ENCODE data around the gene USP11.

The USP11 gene

DNA sequence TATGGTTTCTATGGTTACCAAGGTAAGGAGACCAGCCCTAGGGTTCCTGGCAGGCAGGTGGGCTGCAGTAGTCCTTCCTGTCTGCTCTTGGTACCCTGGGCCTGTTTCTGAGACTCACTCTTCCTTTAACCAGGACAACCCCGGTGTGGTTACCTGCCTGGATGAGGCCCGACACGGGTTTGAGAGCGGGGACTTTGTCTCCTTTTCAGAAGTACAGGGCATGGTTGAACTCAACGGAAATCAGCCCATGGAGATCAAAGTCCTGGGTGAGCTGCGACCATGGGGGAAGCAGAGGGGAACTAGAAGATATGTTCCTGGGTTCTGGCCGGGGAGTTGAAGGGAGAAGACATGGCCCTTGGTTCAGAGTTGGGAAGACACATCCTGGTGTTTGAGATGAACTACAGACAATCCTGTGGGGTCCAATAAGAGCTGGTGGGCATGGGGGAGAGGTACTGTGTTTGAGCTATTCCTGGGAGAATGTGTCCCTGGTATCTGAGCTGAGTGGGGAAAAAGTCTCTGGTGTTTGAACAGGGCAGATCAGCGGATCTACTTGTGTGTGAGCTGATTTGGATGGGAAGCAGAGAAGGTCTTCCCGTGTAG is 31.4 kb upstream of the USP11 start:
- CTCF ChIA-PET = no interaction called here
- POLR2A ChIA-PET = interaction anchor here (0.7 to 0.8 kb wide), 2 partner anchors 14 to 16 kb away, joined by 3 read pairs; no protein-coding TSS in a partner anchor
- TF ChIP-seq ZNF384 (IDR thresholded peaks at IDR 0.05) (no peak), FOXA1 (IDR thresholded peaks at IDR 0.05) (no peak), CTBP1 (IDR thresholded peaks at IDR 0.05; ENCODE audit: borderline replicate concordance) (no peak), FOXK2 (IDR thresholded peaks at IDR 0.05) (no peak)
- DNase-seq (ENCODE audit: extremely low spot score) = no peak

DNA sequence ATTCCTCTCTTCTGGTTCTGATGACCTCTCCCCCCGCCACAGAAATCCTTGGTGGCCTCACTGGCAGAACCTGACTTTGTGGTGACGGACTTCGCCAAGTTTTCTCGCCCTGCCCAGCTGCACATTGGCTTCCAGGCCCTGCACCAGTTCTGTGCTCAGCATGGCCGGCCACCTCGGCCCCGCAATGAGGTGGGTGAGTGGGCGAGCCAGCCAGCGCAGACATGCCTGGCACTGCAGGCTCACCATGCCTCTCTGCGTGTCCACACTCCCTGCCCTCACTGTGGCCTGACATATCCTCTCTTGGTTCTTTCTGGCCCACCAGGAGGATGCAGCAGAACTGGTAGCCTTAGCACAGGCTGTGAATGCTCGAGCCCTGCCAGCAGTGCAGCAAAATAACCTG is 30.5 kb upstream of the USP11 start:
- DNase-seq (ENCODE audit: extremely low spot score) = no peak
- no peak for TF ChIP-seq ZNF384 (IDR thresholded peaks at IDR 0.05)
- POLR2A ChIA-PET = interaction anchor here (0.7 kb wide), 1 partner anchor 16 kb away, joined by 3 read pairs; no protein-coding TSS in a partner anchor
- CTCF ChIA-PET = no interaction called here

DNA sequence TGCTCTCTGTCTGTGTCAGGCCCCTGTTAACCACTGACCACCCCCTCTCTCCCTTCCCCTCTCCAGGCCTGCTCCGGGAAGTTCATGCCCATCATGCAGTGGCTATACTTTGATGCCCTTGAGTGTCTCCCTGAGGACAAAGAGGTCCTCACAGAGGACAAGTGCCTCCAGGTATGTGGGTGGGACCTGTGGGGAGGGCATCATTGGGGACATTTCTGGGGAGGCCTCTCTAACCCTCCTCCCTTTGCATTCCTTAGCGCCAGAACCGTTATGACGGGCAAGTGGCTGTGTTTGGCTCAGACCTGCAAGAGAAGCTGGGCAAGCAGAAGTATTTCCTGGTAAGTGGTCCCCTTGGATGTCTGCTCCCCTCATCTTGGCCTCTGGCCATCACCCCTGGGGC is 29.9 kb upstream of the USP11 start:
- CTCF ChIA-PET = no interaction called here
- POLR2A ChIA-PET = interaction anchor here (1.1 kb wide), 1 partner anchor 15 kb away, joined by 3 read pairs; no protein-coding TSS in a partner anchor
- TF ChIP-seq FOXK2 (IDR thresholded peaks at IDR 0.05) (no peak), FOXM1 (IDR thresholded peaks at IDR 0.05; ENCODE audit: borderline replicate concordance) (no peak), SP1 (IDR thresholded peaks at IDR 0.05) (no peak), SUZ12 (IDR thresholded peaks at IDR 0.05) (no peak), TARDBP (IDR thresholded peaks at IDR 0.05) (no peak), ELF4 (IDR thresholded peaks at IDR 0.05) (no peak), BHLHE40 (IDR thresholded peaks at IDR 0.05; ENCODE audit: borderline replicate concordance) (no peak), L3MBTL2 (conservative IDR thresholded peaks at IDR 0.05) (no peak), LEF1 (IDR thresholded peaks at IDR 0.05; ENCODE audit: borderline replicate concordance) (no peak), ZNF384 (IDR thresholded peaks at IDR 0.05) (no peak), CTBP1 (IDR thresholded peaks at IDR 0.05; ENCODE audit: borderline replicate concordance) (no peak), NFRKB (IDR thresholded peaks at IDR 0.05) (no peak)
- TF ChIP-seq, protein P1, sequence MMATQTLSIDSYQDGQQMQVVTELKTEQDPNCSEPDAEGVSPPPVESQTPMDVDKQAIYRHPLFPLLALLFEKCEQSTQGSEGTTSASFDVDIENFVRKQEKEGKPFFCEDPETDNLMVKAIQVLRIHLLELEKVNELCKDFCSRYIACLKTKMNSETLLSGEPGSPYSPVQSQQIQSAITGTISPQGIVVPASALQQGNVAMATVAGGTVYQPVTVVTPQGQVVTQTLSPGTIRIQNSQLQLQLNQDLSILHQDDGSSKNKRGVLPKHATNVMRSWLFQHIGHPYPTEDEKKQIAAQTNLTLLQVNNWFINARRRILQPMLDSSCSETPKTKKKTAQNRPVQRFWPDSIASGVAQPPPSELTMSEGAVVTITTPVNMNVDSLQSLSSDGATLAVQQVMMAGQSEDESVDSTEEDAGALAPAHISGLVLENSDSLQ (IDR thresholded peaks at IDR 0.05) = no peak
- DNase-seq (ENCODE audit: extremely low spot score) = no peak

DNA sequence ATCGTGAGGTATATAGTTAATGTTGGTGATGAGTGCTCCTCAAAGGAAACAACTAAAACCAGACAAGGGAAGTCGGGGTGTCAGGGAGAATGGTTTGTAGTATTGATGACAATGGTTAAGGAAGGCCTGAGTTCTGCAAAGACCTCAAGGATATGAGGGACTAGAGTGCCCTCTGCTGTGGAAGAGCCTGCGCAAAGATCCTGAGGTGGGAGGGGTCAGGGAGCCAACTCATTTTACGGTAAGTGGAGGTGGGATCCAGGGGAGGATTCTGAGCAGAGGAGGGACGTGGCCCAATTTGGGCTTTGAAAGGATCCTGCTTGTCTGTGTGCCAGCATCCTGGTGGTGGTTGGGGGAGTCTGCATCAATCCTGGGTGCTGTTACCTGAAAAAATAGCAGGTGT is 27.8 kb upstream of the USP11 start:
- no peak for DNase-seq (ENCODE audit: extremely low spot score)
- CTCF ChIA-PET = interaction anchor here (0.6 kb wide), 1 partner anchor 179 kb away, joined by 3 read pairs; no protein-coding TSS in a partner anchor
- POLR2A ChIA-PET = interaction anchor here (2.7 kb wide), 1 partner anchor 13 kb away, joined by 8 read pairs; no protein-coding TSS in a partner anchor
- TF ChIP-seq ZNF384 (IDR thresholded peaks at IDR 0.05) (no peak), TARDBP (IDR thresholded peaks at IDR 0.05) (no peak), CTBP1 (IDR thresholded peaks at IDR 0.05; ENCODE audit: borderline replicate concordance) (no peak), ELF4 (IDR thresholded peaks at IDR 0.05) (no peak), SP1 (IDR thresholded peaks at IDR 0.05) (no peak), FOXM1 (IDR thresholded peaks at IDR 0.05; ENCODE audit: borderline replicate concordance) (no peak), NFRKB (IDR thresholded peaks at IDR 0.05) (no peak), LEF1 (IDR thresholded peaks at IDR 0.05; ENCODE audit: borderline replicate concordance) (no peak), ARNT (IDR thresholded peaks at IDR 0.05) (no peak), FOXA1 (IDR thresholded peaks at IDR 0.05) (no peak), HDGF (IDR thresholded peaks at IDR 0.05; ENCODE audit: borderline replicate concordance) (no peak), SUZ12 (IDR thresholded peaks at IDR 0.05) (no peak), BHLHE40 (IDR thresholded peaks at IDR 0.05; ENCODE audit: borderline replicate concordance) (no peak), L3MBTL2 (conservative IDR thresholded peaks at IDR 0.05) (no peak), FOXK2 (IDR thresholded peaks at IDR 0.05) (no peak)
- TF ChIP-seq, protein P1 (IDR thresholded peaks at IDR 0.05) = no peak

DNA sequence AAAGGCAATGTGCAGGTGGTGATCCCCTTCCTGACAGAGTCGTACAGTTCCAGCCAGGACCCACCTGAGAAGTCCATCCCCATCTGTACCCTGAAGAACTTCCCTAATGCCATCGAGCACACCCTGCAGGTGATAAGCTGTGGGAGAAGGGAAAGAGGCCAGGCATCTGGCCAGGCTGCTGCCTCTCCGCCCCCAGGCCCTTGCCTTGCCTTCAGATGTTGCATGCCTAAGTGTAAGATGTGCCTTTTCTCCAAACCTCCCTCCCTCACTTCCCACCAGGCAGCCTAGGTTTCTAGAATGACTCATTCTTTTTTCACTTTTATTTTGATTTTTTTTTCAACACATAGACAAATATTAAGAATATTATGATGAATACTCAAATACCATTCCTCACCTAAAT is 26.5 kb upstream of the USP11 start:
- ChIA-PET CTCF (no interaction called here), POLR2A (interaction anchor here (0.6 to 2.7 kb wide), 3 partner anchors 10 to 27 kb away, joined by 3 to 8 read pairs (median 4); partner anchors contain the start of gene USP11)
- no peak for DNase-seq (ENCODE audit: extremely low spot score)
- TF ChIP-seq LEF1 (IDR thresholded peaks at IDR 0.05; ENCODE audit: borderline replicate concordance) (no peak), SUZ12 (IDR thresholded peaks at IDR 0.05) (no peak), ARNT (IDR thresholded peaks at IDR 0.05) (no peak), NFRKB (IDR thresholded peaks at IDR 0.05) (no peak), FOXA1 (IDR thresholded peaks at IDR 0.05) (no peak)

DNA sequence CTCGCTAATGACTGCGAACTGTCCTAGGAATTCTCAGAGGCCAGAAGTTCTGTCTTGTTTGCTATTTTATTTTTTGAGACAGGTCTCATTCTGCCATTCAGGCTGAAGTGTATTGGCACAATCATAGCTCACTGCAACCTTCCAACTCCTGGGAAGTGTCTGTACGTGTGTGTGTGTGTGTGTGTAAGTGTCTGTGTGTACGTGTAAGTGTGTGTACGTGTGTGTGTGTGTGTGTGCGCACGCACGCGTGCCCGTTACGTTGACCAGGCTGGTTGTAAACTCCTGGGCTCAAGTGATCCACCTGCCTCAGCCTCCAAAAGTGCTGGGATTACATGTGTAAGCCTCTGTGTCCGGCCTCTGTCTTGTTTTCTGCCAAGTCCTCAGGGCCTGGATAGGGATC is 24.7 kb upstream of the USP11 start:
- ChIA-PET POLR2A (no interaction called here), CTCF (no interaction called here)
- TF ChIP-seq FOXM1 (IDR thresholded peaks at IDR 0.05; ENCODE audit: borderline replicate concordance) = no peak
- no peak for TF ChIP-seq FOXK2 (IDR thresholded peaks at IDR 0.05)
- no peak for TF ChIP-seq BHLHE40 (IDR thresholded peaks at IDR 0.05; ENCODE audit: borderline replicate concordance)
- TF ChIP-seq ARNT (IDR thresholded peaks at IDR 0.05) = no peak
- no peak for TF ChIP-seq ELF4 (IDR thresholded peaks at IDR 0.05)
- TF ChIP-seq, protein P1 (IDR thresholded peaks at IDR 0.05) = no peak
- TF ChIP-seq SUZ12 (IDR thresholded peaks at IDR 0.05) = no peak
- no peak for TF ChIP-seq CTBP1 (IDR thresholded peaks at IDR 0.05; ENCODE audit: borderline replicate concordance)
- TF ChIP-seq L3MBTL2 (conservative IDR thresholded peaks at IDR 0.05) = no peak
- no peak for TF ChIP-seq LEF1 (IDR thresholded peaks at IDR 0.05; ENCODE audit: borderline replicate concordance)
- TF ChIP-seq HDGF (IDR thresholded peaks at IDR 0.05; ENCODE audit: borderline replicate concordance) = no peak
- TF ChIP-seq NFRKB (IDR thresholded peaks at IDR 0.05) = no peak
- TF ChIP-seq SP1 (IDR thresholded peaks at IDR 0.05) = no peak
- TF ChIP-seq TARDBP (IDR thresholded peaks at IDR 0.05) = no peak
- TF ChIP-seq ZNF384 (IDR thresholded peaks at IDR 0.05) = no peak
- no peak for TF ChIP-seq FOXA1 (IDR thresholded peaks at IDR 0.05)
- no peak for DNase-seq (ENCODE audit: extremely low spot score)
